GM06990 (cell line): Measurements from ENCODE around the gene ME1.

Experiments
- DNase-seq: peaks from one replicate; pipeline ENCODE4 v3.0.0-alpha.2; 2011; ENCODE audit not compliant: insufficient read length; ENCODE audit errors: extremely low read depth
- H3K27me3 ChIP-seq: replicated peaks from 2 replicates; pipeline ENCODE4 v1.6.0; 2011; ENCODE audit warnings: low read length; ENCODE audit not compliant: control insufficient read depth, insufficient read depth
- H3K36me3 ChIP-seq: 2 replicates; pipeline ENCODE4 v1.5.1; 2011; ENCODE audit warnings: low read length; ENCODE audit not compliant: control insufficient read depth, insufficient read depth
- H3K4me3 ChIP-seq: replicated peaks from 2 replicates; pipeline ENCODE4 v1.5.1; 2011; ENCODE audit warnings: low read depth, mild to moderate bottlenecking, control low read depth, low read length
- TF ChIP-seq, protein P1 (sequence below): IDR thresholded peaks from 2 replicates; pipeline ENCODE4 v1.5.1; 2011; ENCODE audit warnings: low read length, control low read depth, mild to moderate bottlenecking, inconsistent platforms; ENCODE audit not compliant: insufficient read depth, poor library complexity, severe bottlenecking

The ME1 gene

DNA sequence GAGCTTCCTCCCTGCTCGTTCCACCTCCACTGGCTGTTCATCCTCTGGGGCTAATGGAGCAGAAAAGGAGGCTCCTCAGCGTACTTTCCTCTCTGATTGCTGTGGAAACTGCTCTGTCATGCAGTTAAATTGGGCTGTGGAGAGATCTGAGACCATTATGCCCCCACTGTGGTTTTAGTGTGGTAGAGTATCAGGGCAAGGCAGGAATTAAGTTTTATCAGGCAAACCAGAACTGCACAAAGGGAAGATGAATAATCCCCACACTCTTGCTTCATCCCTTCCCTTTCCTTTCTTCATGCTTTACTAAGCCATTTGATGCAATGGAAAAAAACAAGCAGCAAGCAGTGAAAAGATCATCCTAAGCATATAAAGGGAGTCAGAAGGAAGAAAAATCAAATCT lies 11.9 kb upstream of the ME1 start:
- Histone ChIP-seq H3K27me3 (no peaks in the 10 kb centered on the region), H3K36me3 (no peaks in the 10 kb centered on the region), H3K4me3 (no peak overlapping the region)
- TF ChIP-seq, protein P1, sequence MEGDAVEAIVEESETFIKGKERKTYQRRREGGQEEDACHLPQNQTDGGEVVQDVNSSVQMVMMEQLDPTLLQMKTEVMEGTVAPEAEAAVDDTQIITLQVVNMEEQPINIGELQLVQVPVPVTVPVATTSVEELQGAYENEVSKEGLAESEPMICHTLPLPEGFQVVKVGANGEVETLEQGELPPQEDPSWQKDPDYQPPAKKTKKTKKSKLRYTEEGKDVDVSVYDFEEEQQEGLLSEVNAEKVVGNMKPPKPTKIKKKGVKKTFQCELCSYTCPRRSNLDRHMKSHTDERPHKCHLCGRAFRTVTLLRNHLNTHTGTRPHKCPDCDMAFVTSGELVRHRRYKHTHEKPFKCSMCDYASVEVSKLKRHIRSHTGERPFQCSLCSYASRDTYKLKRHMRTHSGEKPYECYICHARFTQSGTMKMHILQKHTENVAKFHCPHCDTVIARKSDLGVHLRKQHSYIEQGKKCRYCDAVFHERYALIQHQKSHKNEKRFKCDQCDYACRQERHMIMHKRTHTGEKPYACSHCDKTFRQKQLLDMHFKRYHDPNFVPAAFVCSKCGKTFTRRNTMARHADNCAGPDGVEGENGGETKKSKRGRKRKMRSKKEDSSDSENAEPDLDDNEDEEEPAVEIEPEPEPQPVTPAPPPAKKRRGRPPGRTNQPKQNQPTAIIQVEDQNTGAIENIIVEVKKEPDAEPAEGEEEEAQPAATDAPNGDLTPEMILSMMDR: no peak
- no peak for DNase-seq

DNA sequence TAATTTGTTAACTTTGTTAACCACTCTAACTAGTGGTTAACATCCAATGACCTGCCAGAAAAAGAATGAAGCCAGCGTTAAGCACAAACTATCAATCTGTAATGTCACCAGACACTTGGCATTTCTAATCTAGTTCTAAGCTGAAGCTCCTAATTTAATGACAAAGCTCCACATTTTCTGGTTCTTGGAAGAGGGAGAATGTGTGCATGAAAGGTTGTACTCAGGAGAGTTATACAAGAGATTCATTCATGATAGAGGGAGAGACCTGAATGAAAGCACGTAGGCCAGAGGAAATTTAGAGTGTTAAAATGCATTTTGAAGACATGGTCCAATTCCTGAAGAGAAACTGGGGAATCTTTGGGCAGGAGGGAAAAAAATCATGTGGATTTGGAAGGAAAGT lies 8.3 kb upstream of the ME1 start:
- Histone ChIP-seq H3K27me3 (no peaks in the 10 kb centered on the region), H3K4me3 (no peak overlapping the region), H3K36me3 (no peaks in the 10 kb centered on the region)
- DNase-seq: no peak
- TF ChIP-seq, protein P1: no peak

DNA sequence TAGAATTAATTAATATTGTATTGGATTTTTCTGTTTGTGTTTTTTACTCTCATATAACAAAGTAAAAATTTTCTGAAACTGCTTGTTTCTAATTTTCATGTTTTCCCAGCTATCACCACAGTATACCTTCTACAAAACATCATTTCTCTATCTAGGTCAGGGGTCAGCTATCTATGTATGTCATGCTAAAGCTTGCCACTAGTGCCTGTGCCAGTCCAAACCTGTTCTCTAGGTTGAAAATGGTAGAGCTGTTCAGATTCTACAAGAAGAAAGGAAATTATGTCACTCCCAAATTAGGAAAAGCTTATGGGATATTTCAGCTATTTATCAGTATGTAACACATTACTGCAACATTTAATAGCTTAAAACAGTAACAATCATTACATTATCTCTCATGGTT lies 5.8 kb upstream of the ME1 start:
- TF ChIP-seq, protein P1: no peak
- no peak for DNase-seq
- Histone ChIP-seq H3K27me3 (no peaks in the 10 kb centered on the region), H3K4me3 (no peak overlapping the region), H3K36me3 (no peaks in the 10 kb centered on the region)

DNA sequence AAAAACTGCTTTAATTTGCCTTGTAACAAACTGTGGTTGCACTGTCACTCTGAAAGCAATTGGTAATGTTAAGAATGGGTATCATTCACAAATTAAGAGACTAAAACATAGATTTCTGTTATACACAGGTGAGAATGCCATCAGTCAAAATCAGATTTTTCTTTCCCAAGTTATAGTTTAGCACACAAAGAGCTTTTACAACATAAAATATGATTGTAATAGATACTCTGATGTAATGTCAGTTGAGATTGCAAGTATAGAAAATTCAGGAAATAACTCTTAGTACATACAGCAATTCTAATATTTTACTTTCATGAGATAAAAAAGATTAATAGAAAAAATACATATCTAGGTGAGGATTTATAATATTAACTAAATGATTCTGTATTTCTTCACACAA lies 2.3 kb upstream of the ME1 start:
- no peaks in the 10 kb centered on the region for H3K36me3 ChIP-seq
- TF ChIP-seq, protein P1: no peak
- H3K4me3 ChIP-seq: no peak overlapping the region
- no peaks in the 10 kb centered on the region; the same call in 1 of the 2 replicates for H3K27me3 ChIP-seq
- no peak for DNase-seq

- H3K27me3 ChIP-seq: no peaks in the 10 kb centered on the region; the same call in 1 of the 2 replicates
- no peak overlapping the region for H3K4me3 ChIP-seq
- TF ChIP-seq, protein P1: no peak
- H3K36me3 ChIP-seq: no peaks in the 10 kb centered on the region
- DNase-seq: no peak
These were observed 1.8 kb upstream of the ME1 start for GRCh38 chr6:83432636-83433035.

GRCh38 chr6:83431545-83432155 lies 799 bp upstream of the ME1 start:
- TF ChIP-seq, protein P1: no peak
- Histone ChIP-seq H3K36me3 (no peaks in the 10 kb centered on the region), H3K27me3 (no peaks in the 10 kb centered on the region; the same call in 1 of the 2 replicates), H3K4me3 (no peak overlapping the region)
- no peak for DNase-seq
